ENCODE measurements around the gene PXK. TPM values are rescaled to one million over a fixed set of nuclear protein-coding genes. Genes with fewer than 3 reads are reported as not detected.

PXK gene
- total and polyA plus RNA-seq, 10 of the 15 experiments (the other 5 are each of a cell fraction or from before 2014, with no cell fraction given): 8.4 to 38.0 (median 27.6) TPM

DNA sequence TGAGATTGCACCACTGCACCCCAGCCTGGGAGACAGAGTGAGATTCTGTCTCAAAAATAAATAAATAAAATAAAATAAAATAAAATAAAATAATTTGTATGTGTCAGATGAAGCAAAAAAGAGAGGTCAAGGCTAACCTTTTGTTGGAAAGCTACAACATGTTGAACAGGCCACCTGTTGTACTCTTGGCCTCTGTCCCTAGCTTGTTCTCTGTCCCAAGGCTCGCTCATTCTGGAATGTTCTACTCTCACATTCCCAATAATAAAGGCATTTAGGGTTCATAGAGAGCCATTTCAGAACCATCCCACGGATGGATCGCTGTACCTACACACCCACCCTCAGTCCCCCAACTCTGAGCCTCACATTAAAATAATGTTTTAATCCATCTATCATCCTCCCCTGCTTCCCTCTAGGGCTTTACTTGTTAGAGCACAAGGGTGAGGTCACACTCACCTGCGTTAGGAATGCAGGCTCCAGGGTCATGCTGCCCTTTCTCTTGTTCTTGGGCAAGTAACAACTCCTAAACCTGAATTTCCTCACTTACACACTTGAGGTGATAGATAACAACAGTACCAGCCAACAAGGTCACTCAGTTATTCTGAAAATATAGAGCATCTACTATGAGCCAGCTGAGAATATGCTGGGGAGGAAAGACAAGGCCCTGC, 134.3 kb downstream of the PXK start (continued):
- TF ChIP-seq SMARCA5 (IDR thresholded peaks at IDR 0.05) (no peak), ZNF384 (IDR thresholded peaks at IDR 0.05; ENCODE audit: borderline replicate concordance, low read depth, low read length) (no peak), GABPA (IDR thresholded peaks at IDR 0.05; ENCODE audit: low read depth) (no peak), BHLHE40 (IDR thresholded peaks at IDR 0.05; ENCODE audit: borderline replicate concordance in 1 of 2, low read depth in 2 of 2, low read length in 1 of 2) (no peak), NR2C2 (IDR thresholded peaks at IDR 0.05; ENCODE audit: borderline replicate concordance, control insufficient read depth, insufficient read length, low read depth) (no peak)
- TF ChIP-seq, protein P1, sequence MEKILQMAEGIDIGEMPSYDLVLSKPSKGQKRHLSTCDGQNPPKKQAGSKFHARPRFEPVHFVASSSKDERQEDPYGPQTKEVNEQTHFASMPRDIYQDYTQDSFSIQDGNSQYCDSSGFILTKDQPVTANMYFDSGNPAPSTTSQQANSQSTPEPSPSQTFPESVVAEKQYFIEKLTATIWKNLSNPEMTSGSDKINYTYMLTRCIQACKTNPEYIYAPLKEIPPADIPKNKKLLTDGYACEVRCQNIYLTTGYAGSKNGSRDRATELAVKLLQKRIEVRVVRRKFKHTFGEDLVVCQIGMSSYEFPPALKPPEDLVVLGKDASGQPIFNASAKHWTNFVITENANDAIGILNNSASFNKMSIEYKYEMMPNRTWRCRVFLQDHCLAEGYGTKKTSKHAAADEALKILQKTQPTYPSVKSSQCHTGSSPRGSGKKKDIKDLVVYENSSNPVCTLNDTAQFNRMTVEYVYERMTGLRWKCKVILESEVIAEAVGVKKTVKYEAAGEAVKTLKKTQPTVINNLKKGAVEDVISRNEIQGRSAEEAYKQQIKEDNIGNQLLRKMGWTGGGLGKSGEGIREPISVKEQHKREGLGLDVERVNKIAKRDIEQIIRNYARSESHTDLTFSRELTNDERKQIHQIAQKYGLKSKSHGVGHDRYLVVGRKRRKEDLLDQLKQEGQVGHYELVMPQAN (conservative IDR thresholded peaks at IDR 0.05): no peak
- TF ChIP-seq, protein P2, sequence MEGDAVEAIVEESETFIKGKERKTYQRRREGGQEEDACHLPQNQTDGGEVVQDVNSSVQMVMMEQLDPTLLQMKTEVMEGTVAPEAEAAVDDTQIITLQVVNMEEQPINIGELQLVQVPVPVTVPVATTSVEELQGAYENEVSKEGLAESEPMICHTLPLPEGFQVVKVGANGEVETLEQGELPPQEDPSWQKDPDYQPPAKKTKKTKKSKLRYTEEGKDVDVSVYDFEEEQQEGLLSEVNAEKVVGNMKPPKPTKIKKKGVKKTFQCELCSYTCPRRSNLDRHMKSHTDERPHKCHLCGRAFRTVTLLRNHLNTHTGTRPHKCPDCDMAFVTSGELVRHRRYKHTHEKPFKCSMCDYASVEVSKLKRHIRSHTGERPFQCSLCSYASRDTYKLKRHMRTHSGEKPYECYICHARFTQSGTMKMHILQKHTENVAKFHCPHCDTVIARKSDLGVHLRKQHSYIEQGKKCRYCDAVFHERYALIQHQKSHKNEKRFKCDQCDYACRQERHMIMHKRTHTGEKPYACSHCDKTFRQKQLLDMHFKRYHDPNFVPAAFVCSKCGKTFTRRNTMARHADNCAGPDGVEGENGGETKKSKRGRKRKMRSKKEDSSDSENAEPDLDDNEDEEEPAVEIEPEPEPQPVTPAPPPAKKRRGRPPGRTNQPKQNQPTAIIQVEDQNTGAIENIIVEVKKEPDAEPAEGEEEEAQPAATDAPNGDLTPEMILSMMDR (IDR thresholded peaks at IDR 0.05 in 2 of 3, conservative IDR thresholded peaks at IDR 0.05 in 1 of 3; ENCODE audit: control insufficient read depth in 2 of 3, extremely low read depth in 1 of 3, insufficient read depth in 1 of 3, low read depth in 3 of 3, low read length in 3 of 3): no peak

DNA sequence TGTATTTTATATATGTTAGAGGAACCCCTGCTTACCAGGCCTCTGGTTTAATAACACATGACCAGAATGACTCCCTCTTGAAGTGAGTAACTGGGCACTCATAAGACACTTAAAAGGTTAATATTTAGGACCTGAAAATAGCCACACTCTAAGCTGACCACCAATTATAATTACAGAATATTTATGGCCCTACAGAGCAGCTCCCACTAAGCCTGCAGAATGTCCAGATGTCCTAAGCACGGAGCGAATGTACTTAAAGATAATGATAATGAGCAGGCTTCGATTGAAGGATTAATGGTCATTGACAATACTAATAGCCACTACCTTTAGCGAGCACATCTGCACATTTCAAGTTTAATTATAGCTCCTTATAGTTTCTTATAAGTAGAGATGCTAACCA, 136.4 kb downstream of the PXK start:
- H3K4me1 ChIP-seq (ENCODE audit: control insufficient read depth, insufficient read depth, low read length): 0 out of 2 replicates have a peak, but pooled peaks cover 2% of the 10 kb centered on the region
- no peaks in the 10 kb centered on the region for H3K27me3 ChIP-seq (replicated peaks in 1 of 2; ENCODE audit: control insufficient read depth in 2 of 2, insufficient read depth in 2 of 2, low read length in 1 of 2)
- POLR2A ChIA-PET: no interaction called here
- in situ Hi-C loops (cut with MboI) (no loop called here), intact Hi-C loops (cut with micrococcal nuclease; ENCODE audit: unreplicated experiment) (no loop called here)
- ATAC-seq: no peak
- WGBS (ENCODE audit: insufficient coverage, insufficient replicate concordance, low lambda C conversion rate, missing lambda C conversion rate): 65% methylated on average over 4 of the region's 4 CpGs
- no peaks in the 10 kb centered on the region for H3K36me3 ChIP-seq (ENCODE audit: control insufficient read depth in 2 of 2, insufficient read depth in 2 of 2, low read length in 1 of 2)
- no peak overlapping the region for H3K27ac ChIP-seq (ENCODE audit: control insufficient read depth, insufficient read depth)
- SMC1A ChIA-PET (ENCODE audit: uncharacterized antibody, unreplicated experiment): interaction anchor here (0.6 kb wide), 1 partner anchor 87 kb away, joined by 3 read pairs; no protein-coding TSS in a partner anchor
- no peak overlapping the region for H2AFZ ChIP-seq (ENCODE audit: control insufficient read depth, low read depth, low read length)
- no peaks in the 10 kb centered on the region for H4K20me1 ChIP-seq (ENCODE audit: control insufficient read depth, insufficient read depth)
- no peak overlapping the region for H3K4me2 ChIP-seq (ENCODE audit: control insufficient read depth, insufficient read depth)
- no peaks in the 10 kb centered on the region for H3K9me3 ChIP-seq (replicated peaks; ENCODE audit: control insufficient read depth, insufficient read depth, low read length)
- CTCF ChIA-PET: interaction anchor here (0.5 to 1.3 kb wide), 3 partner anchors 16 to 105 kb away, joined by 3 to 4 read pairs (median 3); no protein-coding TSS in a partner anchor
- H3K79me2 ChIP-seq (ENCODE audit: control insufficient read depth, insufficient read depth, low read length): no peaks in the 10 kb centered on the region
- RAD21 ChIA-PET (ENCODE audit: unreplicated experiment): no interaction called here
- no peak overlapping the region for H3K9ac ChIP-seq (ENCODE audit: control insufficient read depth, insufficient read depth, low read length)
- no TSS peak for BruUV-seq (replicated peaks)
- DNase-seq (ENCODE audit: low read depth, low spot score): no peak
- no peak for FAIRE-seq
- H3K4me3 ChIP-seq: no peak overlapping the region
- TF ChIP-seq SUZ12 (IDR thresholded peaks at IDR 0.05; ENCODE audit: unreplicated experiment) (no peak), RAD21 (IDR thresholded peaks at IDR 0.05; ENCODE audit: insufficient read depth, low read depth, low read length) (no peak), ASH2L (IDR thresholded peaks at IDR 0.05; ENCODE audit: borderline replicate concordance, low read depth) (no peak), SMC3 (IDR thresholded peaks at IDR 0.05; ENCODE audit: borderline replicate concordance, low read length) (no peak), JUND (IDR thresholded peaks at IDR 0.05; ENCODE audit: low read depth, low read length) (no peak), SREBF2 (IDR thresholded peaks at IDR 0.05; ENCODE audit: low read length) (no peak), ZNF217 (IDR thresholded peaks at IDR 0.05) (no peak), SP1 (IDR thresholded peaks at IDR 0.05; ENCODE audit: low read depth, low read length) (no peak), GABPA (IDR thresholded peaks at IDR 0.05; ENCODE audit: low read depth) (no peak), RCOR1 (conservative IDR thresholded peaks at IDR 0.05; ENCODE audit: low read depth, low read length) (no peak)
- TF ChIP-seq, protein P3, sequence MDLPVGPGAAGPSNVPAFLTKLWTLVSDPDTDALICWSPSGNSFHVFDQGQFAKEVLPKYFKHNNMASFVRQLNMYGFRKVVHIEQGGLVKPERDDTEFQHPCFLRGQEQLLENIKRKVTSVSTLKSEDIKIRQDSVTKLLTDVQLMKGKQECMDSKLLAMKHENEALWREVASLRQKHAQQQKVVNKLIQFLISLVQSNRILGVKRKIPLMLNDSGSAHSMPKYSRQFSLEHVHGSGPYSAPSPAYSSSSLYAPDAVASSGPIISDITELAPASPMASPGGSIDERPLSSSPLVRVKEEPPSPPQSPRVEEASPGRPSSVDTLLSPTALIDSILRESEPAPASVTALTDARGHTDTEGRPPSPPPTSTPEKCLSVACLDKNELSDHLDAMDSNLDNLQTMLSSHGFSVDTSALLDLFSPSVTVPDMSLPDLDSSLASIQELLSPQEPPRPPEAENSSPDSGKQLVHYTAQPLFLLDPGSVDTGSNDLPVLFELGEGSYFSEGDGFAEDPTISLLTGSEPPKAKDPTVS (IDR thresholded peaks at IDR 0.05; ENCODE audit: low read depth, low read length): no peak
